ENCODE results near the gene CERS6.

The CERS6 gene

DNA sequence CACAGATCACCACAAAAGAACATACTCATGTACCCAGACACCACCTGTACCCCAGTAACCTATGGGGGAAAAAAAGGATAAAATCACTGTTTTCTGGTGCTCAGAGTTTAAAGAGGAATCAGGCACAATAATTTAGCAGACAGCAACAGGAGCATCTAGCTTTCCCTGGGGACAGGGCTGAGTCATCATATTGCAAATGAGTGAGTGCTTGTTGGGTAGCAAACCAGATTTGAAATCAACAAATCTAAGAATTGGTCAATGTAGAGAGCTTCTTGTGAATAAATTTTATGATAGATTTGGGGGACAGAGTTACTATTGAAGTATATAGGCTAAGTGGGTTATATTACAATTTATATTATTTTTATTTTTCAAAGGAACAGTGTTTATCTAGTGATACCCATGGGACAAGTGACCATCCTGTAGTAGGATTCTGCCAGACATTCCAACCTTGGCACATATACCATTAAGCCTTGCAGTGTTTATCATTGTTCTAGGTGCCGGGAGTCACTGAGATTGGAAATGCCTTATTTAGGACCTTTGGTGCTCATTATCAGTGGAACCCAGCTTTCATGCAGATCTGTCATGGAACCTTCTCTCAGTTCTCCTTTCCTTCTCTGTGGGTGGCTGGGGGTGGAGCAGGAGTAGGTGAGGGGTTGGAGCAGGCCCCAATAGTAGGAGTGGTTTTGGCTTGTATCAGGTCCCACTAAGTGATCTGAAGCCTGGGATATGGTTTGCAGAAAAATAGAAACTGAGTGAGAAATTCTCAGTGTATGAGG lies 117.2 kb downstream of the CERS6 start:
- no peak for FAIRE-seq

DNA sequence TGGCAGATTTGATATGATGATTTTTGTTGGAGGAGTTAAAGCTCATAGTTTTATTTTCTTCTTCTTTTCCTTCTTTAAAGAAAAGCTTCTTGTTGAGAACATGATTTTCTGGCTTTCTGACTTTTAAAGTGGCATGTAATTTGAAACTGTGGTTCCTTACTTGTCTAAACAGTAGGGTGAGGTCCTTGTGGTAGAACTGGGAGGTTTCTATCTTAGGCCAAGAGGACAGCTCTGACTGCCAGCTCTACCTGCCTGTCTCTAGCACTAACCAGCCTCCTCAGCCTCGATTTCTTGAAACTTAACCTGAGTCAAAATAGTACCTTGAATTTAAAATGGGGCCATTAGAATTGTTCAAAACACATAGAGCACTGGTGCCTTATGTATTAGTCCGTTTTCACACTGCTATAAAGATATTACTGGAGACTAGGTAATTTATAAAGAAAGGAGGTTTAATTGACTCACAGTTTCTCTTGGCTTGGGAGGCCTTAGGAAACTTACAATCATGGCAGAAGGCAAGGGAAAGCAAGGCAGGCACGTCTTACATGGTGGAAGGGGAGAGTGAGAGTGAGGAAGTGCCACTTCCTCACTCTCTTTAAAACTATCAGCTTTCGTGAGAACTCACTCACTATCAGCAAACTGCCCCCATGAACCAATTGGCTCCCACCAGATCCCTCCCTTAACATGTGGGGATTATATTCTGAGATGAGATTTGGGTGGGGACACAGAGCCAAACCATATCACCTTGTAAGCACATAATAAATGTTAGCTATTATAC lies 119.0 kb downstream of the CERS6 start:
- FAIRE-seq = no peak

DNA sequence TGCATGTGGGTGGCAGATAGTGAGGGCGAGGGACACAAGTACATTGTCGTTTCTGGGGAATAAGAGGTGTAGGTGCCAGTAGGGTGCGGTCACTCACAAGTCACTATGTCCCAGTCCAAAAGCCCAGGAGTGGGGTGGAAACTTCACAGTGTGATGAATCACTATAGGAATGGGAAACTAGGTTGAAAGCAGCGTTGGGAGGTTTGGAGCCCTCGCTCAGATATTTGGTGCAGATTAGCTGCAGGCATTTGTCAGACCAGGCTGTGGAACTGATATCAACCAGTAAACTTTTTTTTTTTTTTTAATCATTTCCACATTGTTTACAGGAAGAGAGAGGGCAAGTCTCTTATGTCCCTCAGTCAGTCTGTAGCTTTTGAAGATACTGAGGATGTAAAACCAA lies 121.8 kb downstream of the CERS6 start:
- FAIRE-seq = no peak

DNA sequence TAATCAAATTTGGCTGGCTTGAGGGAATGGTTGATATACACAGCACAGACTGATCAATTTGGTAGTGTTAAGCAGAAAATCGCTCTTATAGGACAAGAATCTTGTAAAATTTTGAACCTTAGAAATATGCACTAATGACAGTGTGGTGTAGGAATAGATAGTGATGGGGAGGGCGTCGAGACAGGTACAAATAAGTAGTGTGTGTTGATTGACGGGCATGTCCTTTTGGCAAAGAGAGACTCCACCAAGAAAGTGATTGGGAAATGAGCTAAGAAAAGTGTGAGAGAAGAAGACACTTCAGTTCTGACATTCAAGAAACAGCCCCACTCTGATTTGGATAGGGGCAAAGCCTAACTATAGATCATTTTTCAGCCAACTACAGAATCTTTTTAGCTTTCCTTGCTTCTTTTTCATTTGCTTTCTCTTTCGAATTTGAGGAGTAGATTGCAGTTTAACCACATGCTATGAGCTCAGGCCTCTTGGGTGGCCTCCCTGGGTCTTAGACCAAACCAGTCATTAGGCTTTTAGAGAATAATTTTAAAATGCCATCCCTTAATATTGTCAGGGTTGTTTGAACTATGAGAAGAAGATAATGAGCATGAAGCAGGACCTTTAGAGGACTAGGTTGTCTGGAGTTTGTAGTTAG lies 127.1 kb downstream of the CERS6 start:
- FAIRE-seq = no peak

DNA sequence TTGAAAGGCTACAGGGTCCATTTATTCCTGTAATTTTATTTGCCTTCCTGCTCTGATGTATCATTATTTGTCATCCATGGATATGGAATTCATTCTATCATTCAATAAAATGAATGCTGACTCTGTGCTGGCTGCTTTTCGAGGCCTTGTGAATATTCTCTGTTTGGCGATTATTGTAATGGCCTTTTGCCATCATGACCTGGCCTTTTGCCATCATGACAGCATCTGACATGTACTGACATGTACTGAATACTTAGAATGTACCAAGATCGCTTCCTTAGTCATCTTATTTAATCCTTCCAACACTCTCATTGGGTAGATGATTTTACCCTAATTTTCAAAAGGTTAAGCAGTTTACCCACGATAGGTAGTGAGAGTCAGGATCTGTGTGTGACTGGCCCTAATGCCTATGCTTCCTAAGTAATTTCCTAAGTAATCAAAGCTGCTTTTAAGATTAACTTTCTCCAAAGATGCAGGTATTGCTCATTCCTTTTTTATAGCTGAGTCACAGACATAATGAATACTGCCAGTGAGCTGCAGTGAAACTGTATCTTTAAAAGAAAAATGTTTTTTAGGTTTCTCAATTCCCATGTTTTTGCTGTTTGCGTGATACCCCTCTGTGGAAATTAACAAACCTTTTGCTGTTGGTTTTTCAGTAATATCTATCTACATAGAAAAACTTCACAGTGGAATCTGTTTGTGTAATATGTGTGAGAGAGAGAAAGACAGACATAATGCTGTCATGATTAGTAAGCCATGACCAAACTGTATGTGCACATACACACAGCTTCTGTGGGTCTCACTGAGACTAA lies 127.8 kb downstream of the CERS6 start:
- FAIRE-seq = no peak

DNA sequence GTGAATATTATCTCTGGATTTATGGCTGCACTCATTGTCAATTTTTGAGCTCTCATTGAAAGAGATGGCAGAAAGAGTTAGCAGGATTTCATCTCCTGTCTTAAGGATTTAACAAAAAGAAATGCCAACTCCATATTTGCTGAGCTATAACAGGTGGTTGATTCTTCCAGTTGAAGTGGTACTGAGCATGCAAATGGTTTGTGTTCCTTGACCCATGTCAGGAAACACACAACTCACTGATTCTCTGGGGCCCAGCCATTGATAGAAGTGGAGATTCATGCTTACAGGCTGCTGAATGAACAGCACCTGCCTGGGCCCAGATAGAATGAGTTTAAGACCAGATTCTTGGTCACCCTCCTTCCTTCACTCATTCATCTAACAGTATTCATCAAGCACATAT lies 128.8 kb downstream of the CERS6 start:
- no peak for FAIRE-seq

DNA sequence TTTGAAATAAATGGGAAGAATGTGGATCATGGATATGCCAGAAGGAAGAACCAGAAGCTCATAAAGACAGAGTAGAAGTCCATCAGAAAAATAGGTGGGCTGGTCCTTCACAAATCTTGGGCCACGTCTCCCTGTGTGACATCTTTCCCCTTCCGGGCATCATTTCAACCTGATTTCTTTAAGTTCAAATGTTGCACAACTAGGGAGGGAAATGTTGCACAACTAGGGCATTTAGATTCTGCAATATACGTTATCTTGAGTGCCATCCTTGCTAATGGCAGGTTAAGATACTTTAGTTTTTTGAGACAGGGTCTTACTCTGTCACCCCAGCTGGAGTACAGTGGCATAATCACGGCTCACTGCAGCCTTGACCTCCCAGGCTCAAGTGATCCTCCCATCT lies 129.6 kb downstream of the CERS6 start:
- no peak for FAIRE-seq

DNA sequence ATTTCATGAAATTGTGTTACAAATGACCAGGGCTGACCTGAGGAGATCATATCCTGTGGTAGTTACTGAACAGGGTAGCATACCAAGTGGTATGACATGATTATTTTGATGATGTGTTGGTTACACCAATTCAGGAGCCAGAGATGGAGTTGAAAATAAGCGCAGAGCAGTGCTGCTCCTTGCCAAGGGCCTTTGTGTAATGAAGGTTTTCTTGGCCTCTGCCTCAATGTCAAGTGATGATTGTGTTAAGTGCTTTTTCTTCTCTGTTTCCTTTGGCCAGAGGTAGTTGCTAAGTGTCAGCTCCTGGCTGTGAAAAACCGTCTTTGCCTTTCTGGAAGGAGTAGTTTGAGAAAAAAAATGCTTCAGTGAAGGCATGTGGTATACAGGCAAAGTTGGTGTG lies 131.2 kb downstream of the CERS6 start:
- FAIRE-seq = no peak

DNA sequence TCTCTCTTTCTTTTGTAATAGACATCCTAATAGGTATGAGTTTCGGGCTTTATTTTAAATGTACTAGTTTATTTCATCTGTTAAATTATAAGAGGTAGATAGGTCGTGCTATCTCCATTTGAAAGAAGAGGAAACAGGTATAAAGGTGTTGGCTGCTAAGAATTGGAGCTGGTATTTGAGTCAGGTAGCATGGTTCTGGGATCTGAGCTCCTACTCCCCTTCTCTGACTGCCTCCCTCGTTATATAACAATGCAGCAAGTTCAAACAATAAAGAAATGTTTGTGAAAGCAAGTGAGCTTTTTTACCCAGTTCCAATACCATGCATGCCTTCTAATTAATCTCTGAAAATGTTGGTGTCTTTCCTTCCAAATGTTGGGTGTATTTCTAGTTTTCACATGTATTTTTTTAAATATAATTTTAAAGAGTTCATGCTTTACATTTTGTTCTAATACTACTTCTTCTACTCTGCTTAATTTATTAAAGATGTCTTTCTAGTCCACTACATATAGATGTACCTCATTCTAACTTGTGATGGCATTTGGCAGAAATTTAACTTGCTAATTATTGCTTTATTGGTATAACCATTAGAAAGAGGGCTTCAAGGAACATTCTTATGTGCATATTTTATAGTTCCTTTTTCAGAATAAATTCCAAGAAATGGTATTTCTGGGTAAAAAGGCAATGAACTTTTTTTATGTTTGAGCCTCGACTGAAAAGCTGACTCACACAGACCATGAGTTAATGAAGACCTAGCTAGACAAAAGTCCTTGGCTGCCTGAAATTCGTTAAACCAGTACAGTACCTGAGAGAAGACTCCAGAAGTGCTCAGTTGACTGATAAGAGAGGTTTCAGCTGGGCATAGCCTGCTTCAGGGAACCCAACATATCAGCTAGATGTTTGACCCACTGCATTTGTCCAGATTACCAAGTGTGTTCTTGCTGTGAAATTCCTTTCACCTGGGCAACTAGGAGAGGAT lies 133.5 kb downstream of the CERS6 start:
- FAIRE-seq = no peak

DNA sequence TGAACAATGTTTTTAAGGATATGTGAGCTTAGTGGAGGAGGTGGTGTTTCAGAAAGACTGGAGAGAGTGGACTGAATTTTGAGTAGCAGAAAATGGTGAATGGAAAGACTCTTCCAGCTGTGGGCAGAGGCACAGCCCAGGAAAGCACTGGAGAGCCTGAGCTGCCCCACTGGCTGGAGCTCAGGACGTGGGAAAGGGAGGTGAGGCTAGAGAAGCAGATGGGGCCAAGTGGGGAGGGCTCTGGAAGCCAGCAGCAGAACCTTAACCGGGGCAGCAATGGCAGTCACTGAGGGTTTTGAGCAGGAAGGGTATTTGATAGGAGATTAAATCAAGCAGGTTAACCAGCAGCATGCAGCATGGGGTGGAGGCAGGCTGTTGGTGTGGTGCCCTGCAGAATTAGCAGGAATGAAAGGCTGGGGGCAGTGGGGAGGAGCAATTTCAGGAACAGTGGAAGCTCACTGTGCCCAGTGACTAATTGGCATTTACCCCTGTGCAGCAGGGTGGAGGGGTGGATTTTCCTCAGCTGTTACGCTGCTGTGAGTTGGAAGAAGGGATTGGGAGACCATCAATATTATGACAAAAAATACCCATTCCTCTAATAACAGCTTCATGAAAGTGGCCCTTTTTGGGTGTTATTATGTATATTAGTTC lies 136.2 kb downstream of the CERS6 start:
- FAIRE-seq = no peak

DNA sequence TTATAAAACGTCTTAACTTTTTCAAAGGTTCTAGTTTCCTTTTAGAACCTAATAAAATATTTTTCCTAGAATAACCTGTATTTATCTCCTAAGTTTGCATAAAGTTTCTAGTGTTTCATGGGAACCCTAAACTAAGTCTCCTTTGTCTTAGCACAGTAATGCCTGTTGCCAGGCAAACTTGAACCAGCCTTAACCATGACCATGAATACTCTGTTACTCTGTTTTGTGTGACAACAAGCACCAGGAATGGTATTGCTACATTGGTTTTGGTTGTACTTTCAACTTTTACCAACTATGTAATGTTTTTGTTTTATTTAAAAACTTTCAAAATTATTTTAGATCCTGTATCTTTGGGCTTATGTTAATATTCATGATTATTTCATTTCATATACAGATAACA lies 137.6 kb downstream of the CERS6 start:
- no peak for FAIRE-seq

DNA sequence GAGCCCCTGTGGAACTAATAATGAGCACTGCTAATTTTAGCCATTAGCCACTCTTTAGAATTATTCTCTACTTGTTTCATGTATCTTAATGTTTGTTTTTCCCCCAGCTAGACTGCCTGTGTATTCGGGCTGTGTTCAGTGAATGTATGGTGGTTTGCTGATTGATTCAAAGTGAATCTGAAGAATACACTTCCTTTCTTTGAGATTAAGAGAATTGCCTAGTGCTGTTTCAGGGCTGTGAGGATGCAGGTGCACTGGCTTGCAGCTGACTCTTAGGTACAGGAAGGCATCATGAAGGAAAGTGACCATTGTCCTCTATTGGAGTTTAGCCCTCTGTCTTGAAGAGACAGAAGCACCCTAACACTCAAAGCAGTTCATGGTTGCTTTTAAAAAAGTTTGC lies 138.7 kb downstream of the CERS6 start:
- no peak for FAIRE-seq

DNA sequence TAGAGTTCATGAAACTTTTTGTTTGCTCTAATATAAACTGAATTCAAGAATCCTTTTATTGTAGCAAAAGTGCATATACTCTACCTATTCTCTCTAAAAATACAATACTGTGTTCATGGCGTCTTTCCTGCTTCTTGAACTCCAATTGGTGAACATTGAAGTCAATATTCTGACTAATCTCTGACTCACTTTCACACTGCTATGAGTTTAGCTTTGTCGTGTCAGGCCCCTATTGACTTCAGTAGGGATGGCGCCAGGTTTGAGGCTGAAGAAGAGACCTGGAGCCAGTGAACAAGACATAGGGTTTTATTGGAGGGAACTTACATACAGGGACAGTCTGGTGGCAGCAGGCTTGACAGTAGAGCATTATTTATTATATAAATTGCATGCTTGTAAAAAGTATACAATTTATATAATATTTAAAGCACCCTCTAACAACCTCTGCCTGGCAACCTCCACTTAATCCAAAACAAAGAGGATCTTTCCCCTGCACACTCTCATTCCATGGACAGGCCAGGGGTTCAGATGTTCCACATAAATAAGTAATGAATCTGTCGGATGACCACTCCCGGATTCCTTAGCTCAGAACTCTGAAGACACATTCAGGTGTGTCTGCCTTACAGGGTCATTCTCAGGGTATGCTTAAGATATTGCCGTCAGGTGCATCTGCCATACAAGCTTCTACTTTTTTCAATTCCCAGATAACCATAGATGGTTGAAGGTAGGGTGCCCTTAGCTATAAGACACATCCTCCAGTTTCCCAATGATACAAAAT lies 141.0 kb downstream of the CERS6 start:
- no peak for FAIRE-seq

DNA sequence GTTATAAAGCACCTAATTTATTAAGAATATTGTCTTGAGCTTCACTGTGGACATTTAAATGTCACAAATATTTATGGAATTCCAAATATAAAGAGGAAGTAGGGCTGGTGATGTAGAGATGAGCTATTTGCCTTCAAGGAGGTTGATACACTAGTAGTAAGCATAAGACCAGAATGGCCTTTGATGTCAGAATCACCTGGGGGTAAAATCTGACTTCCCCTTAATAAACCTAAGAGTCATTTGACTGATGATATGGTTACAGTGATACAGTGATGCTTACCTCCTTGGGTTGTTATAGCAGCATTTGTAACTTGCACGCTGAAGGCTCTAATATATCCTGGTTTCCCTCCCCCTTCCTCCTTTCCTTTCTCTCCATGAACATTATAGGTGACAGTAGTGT lies 143.7 kb downstream of the CERS6 start:
- no peak for FAIRE-seq

DNA sequence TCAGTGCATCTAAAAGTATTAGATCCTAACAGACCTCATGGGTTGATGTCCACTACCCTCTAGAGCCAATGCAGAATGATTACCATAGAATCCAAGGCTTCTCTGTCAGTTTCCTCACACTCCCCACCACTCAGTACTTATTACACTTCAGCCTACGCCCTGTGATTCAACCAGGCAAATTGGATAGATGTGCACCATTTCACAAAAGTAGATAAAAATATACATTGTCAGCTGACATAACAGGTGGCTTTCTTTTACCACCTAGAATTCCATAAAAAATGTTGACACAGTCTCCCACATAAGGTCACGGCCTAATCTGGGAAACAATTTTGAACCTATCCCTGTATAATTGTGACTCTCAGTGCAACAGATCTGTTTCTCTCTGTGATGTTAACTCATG lies 144.9 kb downstream of the CERS6 start:
- FAIRE-seq = no peak

DNA sequence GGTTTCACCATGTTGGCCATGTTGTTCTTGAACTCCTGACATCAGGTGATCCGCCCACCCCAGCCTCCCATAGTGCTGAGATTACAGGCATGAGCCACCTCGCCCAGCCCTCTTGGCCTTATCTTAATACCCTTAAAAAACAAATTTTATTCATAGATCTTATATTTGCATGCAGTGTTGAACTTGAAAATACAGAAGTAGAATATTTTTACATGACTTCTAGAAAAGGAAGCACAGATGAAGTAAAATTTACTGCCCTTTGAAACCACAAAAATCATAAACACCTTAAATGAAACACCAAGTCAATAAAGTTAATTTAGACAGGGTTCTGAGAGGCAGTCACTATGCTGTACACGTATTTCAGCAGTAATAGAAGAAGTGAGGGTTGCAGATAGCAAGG lies 145.7 kb downstream of the CERS6 start:
- FAIRE-seq = no peak

DNA sequence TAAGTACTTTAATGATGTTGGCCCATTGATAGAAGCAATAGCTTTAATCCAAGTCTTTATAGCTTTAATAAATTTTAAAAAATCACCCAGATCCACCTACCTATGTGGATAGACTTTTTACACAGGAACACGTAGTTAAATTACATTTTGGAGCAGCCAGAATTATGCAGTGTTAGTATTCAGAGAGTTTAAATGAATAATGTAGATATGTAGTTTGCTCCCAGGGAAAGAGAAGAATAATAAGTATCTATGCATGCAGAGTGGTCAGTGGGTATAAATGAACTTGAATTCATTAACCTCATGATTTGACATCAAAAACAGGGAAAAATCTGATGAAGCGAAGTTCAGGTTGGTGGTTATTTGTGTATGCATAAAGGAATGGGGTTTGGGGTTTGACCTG lies 146.3 kb downstream of the CERS6 start:
- FAIRE-seq = no peak

DNA sequence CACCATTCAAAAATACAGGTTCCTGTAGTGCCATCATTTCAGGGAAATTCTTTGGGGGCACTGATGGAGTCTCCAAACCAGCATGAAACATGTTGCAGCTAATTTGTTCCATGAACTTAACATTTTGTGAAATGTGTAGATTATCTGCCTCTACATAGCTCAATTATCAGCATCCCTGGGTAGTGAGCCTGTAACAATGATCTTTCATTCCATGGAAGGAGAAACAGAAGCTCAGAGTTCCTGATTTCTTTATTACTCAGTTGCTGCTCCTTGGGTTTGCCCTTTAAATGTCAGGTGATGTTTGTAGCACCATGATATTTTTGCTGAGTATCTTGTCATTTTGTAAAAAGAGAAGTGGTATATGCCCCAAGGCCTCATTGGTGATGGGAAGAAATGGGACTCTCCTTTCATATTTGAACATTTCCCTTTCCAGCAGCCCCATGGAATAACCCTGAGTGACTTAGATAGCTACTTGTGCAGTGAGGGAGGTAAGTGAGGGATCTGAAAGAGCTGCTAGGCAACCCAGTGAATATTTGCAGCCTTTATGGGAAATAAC lies 146.9 kb downstream of the CERS6 start:
- no peak for FAIRE-seq

DNA sequence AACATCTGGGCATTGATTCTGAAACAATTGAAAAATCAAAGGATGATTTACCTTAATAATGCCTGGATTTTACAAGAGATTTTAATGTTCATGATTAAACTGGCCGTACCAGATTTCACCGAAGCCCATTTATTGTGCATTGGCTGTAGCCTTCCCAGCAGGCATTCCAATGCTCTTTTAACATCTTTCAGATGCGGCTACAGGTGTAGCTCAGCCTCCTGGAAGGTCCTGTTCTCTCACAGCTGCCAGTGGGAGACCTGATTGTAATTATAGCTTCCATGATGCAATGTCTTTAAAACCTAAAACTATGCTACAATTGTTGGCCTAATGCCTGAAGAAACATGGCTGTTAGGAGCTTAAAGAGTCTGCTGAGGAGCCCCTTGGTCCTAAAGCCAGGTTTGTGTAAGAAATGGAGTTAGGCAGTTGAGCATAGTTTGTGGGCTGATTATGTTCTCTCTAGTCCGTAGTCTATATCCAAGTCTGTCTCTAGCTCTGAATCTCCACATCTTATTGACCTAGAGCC lies 147.4 kb downstream of the CERS6 start:
- FAIRE-seq = no peak

DNA sequence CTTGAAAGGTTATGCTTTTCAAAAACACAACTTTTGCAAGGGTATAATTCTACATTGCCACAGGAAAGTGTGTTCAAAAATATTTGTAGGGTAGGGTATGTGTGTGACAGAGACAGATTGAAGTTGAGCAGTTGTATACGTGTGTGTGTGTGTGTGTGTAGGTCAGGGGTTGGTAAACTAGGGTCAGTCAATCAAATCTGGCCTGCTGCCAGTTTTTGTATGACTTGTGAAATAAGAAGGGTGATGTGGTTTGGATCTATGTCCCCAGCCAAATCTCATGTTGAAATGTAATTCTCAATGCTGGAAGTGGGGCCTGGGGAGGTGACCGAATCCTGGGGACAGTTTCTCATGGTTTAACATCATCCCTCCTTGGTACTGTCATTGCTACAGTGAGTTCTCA lies 148.2 kb downstream of the CERS6 start:
- FAIRE-seq = no peak

Data from TTC549 (cell line).